ENCODE measurements around the gene KLHL18.
"Not testable (repeated sequence)": the region's sequence is repeated elsewhere in the genome, so short reads cannot be mapped to it uniquely, and the experiment has no call there.

Gene KLHL18

GRCh38 chr3:47274652-47275051 lies 8.1 kb upstream of the KLHL18 start:
- no peak for DNase-seq (ENCODE audit: low spot score)

DNA sequence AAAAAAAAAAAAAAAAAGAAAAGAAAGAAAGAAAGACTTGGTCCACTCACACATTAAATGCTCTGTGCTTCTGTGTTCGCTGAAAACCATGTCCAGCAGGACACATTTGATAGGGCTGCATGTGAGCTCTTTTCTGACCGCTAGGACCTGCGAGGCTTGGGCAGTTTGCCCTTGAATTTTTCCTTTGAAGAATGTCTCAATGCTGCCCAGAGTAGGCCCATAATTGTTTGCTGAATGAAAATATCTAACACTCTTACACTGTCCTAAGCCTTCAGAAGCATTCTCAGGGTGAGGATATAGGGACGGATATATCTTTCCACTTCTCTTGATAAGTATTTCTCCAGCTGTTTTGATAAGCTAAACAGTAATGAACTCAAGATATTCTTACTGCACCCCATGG lies 6.2 kb upstream of the KLHL18 start:
- no peak for DNase-seq (ENCODE audit: low spot score)

GRCh38 chr3:47280519-47280918 lies 2.2 kb upstream of the KLHL18 start:
- no peak for DNase-seq (ENCODE audit: low spot score)

DNA sequence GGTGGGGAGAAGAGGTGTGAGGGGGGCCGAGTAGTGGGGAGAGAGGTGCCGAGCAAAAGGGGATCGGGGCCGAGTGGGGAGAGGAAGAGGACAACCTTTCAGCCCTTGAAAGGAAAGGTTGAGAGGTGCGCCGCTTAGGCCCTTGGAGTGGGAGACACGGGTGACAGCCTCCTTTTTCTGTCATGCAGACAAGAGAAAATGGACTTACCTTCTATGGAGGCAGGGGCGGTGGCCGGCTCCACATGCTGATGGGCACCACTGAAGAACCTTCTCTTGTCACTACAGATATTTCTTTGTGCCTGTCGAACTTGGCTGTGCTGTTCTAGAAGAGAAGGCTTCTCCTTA lies 421 bp downstream of the KLHL18 start:
- no peak for DNase-seq (ENCODE audit: low spot score)

DNA sequence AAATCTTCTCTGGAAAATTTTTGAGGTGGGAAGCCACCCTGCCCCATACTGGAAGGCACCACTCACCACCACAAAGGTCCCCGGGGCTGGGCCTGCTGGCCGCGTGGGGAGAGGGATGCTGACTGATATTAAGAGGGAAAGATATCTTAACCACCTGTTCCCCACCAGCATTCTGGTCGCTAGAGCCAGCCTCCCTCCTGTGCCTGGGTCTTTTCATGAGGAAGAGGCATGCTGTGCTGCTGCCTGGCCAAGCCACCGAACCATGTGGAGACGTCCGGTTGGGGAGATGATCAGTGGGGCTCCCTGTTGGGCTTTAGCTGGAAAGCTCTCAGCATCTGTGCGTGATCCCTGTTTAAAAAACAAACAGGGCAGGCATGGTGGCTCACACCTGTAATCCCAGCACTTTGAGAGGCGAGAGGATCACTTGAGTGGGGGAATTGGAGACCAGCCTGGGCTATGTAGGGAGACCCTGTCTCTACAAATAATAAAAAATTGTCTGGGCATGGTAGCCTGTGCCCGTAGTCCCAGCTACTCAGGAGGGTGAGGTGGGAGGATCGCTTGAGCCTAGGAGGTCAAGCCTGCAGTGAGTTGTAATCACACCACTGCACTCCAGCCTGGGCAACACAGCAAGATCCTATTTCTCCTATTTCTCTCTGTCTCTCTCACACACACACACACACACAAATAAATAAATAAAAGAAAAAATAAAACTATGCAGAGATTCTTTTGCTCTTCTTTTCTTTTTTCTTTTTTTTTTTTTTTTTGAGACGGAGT lies 1.0 kb downstream of the KLHL18 start:
- DNase-seq (ENCODE audit: low spot score): no peak

GRCh38 chr3:47288966-47289910 lies 6.5 kb downstream of the KLHL18 start:
- no peak for DNase-seq (ENCODE audit: low spot score)

DNA sequence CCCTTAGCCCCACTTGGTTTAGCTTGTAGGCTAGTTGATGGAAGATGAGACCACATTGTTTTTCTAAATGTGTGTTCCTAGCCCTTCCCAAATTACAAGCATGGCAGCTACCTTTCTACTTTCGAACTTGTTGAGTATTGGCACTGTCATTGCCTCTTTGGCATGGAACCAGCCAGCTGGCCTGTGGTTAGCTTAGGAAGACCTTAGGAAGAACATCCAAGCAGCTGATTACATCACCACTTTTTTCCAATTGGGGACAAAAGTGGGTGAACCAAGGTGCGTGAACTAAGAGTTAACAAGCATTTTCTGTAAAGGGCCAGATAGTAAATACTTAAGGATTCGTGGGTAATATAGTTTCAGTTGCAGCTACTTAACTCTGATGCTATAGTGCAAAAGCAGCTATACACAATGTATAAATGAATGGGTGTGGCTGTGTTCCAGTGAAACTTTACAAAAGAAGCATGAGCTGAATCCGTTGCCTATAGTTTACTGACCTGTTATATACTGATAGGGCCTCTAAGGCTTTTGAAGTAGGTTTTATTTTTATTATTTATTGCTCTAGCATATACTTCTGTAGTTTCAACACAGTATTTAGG lies 8.5 kb downstream of the KLHL18 start:
- no peak for DNase-seq (ENCODE audit: low spot score)

GRCh38 chr3:47291754-47292420 lies 9.1 kb downstream of the KLHL18 start:
- not testable (repeated sequence) for DNase-seq (ENCODE audit: low spot score)

DNA sequence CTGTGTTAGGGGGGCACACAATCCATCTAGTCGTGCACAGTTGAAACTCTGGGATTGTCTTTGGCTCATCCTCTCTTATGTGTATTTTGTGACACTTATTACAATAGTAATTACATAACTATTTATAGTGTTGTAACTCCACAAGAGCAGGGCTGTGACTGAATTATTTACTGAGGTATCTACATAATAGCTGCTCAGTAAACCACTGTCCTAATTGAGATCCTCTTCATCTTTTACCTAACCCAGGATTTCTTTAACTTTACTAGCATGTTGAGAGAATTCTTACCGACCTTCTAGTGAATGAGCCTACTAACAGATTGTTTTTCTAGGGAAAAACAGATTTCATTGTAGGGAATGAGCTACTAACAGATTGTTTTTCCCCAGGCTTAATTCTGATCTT lies 11.1 kb downstream of the KLHL18 start:
- no peak for DNase-seq (ENCODE audit: low spot score)

- DNase-seq (ENCODE audit: low spot score): no peak
These were observed 11.6 kb downstream of the KLHL18 start for GRCh38 chr3:47294392-47294791.

GRCh38 chr3:47295322-47295721 lies 12.6 kb downstream of the KLHL18 start:
- no peak for DNase-seq (ENCODE audit: low spot score)

DNA sequence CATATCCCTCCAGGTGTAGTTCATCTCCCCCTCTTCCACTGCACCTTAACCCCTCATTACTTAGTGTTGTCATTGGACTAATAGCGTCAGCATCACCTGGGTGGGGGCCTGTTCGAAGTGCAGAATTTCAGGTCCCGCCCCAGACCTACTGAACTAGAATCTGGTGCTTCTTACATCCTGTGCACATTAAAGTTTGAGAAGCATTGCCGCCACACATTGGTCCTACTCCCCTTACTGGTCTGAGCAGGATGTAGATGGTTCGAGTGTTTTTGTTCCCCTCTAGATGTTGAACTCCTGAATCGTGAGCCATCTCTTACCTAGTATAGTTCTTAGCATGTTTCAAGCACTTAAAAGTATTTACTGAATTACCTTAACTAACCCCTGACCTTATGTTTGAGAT lies 13.2 kb downstream of the KLHL18 start:
- DNase-seq (ENCODE audit: low spot score): no peak

DNA sequence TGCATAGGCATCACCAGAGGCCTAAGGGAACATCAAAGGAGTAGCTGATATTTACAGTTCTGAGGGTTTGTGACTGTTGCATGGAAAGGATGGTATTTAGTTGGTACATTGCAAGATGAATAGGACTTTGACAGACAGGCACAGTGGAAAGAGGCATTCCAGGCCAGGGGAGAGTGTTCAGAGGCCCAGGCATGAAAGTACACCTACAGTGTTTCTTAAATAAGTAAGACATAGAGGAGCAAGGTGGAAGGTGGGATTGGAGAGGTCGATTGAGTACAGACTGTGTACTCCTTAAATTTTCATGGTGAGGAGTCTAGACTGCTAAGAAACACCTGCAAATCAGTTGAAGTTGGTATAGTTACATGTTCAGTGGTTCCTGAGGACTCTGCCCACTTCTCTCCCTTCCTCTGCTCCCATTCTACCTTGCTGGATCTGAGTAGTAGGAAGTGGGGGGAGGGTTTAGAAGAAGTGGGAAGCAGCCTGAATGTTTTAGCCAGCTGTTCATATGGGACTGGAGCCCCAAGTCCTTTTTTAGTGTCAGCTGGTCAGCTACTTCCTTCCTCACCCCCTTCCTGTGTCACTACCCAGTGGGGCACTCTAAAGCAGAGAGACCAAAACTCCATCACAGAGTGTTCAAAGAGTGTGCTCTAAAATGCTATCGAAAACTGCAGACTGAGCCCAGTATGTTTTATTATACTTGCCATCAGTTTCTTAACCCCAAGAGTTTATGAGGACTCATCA lies 14.0 kb downstream of the KLHL18 start:
- no peak for DNase-seq (ENCODE audit: low spot score)

DNA sequence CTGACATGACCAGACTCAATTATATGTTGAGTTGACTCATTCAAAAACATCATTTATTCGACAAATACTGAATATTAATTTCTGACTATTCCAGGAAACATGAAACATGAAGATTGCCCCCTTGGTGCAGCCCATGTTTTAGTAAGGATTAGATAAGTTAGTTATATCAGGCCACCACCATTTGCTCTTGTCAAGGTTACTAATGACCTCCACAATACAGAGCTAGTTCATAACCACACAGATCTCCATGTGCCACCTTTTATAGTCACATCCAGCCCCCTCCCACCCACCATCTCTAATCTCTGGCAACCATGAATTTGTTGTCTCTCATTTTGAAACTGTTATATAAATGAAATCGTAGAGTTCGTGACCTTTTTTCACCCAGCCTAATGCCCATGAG lies 15.7 kb downstream of the KLHL18 start:
- DNase-seq (ENCODE audit: low spot score): no peak

GRCh38 chr3:47299381-47300318 lies 16.9 kb downstream of the KLHL18 start:
- no peak for DNase-seq (ENCODE audit: low spot score)

DNA sequence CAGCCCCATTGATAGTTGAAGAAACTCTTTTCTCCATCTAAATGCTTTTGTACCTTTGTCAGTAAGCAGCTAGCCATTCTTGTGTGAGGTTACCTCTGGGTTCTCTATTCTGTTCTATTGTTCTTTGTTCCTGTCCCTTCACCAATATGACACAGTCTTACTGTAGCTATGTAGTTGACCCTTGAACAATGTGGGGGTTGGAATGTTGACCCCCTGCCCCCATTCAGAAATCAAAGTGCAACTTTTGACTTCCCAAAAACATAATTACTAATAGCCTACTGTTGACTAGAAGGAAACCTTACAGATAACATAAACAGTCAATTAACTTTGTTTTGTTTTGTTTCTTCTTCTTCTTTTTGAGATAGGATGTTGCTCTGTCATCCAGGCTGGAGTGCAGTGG lies 18.7 kb downstream of the KLHL18 start:
- DNase-seq (ENCODE audit: low spot score): no peak

DNA sequence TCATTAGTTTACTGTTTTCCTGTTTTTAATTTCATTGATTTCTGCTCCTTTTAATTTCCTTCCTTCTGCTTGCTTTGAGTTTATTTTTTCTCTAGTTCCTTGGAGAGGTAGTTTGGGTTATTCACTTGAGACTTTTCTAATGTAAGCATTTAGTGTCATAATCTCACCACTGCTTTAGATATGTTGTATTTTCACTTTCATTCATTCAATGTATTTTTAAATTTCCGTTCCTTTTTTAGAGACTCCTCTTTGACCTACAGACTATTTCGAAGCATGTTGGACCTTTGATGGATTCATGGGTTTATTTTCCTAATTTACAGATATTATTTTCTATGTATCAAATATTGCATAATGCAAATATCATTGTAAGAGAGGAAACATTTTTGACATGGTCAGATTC lies 23.3 kb downstream of the KLHL18 start:
- no peak for DNase-seq (ENCODE audit: low spot score)

GRCh38 chr3:47309231-47309630 lies 26.5 kb downstream of the KLHL18 start:
- DNase-seq (ENCODE audit: low spot score): not testable (repeated sequence)

- DNase-seq (ENCODE audit: low spot score): no peak
These were observed 27.6 kb downstream of the KLHL18 start for GRCh38 chr3:47310391-47310790.

GRCh38 chr3:47313341-47314055 lies 30.8 kb downstream of the KLHL18 start:
- DNase-seq (ENCODE audit: low spot score): no peak

Data from left forelimb (tissue), 1 donor.